Activated CD8-positive, alpha-beta memory T cell treated with anti-CD3 and anti-CD28 coated beads for 24 hours (primary cell): ENCODE data around the gene TMEM121B.

Experiments used
- DNase-seq: peaks from one replicate; pipeline ENCODE4 v3.0.0-alpha.2; 2020

TMEM121B gene

DNA sequence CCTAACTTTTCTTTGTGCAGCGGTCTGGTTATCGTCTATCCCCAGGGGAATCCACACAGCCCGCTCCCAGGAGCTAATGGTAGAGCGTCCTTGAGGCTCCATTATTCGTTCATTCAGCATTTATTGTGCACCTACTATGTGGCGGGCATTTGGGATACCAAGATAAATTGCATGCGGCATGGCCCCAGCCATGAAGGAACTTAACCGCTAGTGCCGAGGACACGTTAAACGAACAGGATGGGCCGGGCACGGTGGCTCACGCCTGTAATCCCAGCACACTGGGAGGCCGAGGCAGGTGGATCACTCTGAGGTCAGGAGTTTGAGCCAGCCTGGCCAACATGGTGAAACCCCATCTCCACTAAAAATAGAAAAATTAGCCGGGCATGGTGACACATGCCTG, 11.2 kb downstream of the TMEM121B start:
- DNase-seq, result no peak

DNA sequence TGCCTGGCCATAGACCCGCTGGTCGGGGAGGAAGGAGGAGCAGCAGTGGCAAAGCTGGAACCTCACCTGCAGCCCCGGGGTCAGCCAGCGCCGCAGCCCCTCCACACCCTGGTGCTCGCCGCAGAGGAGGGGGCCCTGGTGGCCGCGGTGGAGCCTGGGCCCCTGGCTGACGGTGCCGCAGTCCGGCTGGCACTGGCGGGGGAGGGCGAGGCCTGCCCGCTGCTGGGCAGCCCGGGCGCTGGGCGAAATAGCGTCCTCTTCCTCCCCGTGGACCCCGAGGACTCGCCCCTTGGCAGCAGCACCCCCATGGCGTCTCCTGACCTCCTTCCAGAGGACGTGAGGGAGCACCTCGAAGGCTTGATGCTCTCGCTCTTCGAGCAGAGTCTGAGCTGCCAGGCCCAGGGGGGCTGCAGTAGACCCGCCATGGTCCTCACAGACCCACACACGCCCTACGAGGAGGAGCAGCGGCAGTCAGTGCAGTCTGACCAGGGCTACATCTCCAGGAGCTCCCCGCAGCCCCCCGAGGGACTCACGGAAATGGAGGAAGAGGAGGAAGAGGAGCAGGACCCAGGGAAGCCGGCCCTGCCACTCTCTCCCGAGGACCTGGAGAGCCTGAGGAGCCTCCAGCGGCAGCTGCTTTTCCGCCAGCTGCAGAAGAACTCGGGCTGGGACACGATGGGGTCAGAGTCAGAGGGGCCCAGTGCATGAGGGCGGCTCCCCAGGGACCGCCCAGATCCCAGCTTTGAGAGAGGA, 11.9 kb downstream of the TMEM121B start:
- no peak for DNase-seq

DNA sequence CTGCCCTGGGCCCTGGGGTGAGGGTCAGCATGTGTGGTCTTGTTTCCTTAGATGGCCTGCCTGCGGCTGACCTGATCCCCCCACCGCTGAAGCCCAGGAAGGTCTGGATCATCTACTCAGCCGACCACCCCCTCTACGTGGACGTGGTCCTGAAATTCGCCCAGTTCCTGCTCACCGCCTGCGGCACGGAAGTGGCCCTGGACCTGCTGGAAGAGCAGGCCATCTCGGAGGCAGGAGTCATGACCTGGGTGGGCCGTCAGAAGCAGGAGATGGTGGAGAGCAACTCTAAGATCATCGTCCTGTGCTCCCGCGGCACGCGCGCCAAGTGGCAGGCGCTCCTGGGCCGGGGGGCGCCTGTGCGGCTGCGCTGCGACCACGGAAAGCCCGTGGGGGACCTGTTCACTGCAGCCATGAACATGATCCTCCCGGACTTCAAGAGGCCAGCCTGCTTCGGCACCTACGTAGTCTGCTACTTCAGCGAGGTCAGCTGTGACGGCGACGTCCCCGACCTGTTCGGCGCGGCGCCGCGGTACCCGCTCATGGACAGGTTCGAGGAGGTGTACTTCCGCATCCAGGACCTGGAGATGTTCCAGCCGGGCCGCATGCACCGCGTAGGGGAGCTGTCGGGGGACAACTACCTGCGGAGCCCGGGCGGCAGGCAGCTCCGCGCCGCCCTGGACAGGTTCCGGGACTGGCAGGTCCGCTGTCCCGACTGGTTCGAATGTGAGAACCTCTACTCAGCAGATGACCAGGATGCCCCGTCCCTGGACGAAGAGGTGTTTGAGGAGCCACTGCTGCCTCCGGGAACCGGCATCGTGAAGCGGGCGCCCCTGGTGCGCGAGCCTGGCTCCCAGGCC, 12.7 kb downstream of the TMEM121B start:
- DNase-seq, result no peak

DNA sequence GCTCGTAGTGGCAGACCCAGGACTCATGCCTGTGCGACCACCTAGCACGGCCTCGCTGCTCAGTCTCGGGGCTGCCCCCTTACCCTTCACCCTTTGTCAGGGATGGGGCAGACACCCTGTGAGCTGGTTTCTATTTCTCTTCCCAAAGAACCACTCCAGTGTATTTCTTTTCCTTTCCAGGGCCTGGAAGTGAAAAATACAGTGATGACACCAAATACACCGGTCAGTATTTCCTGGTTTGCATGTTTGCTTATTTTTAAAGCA, 13.7 kb downstream of the TMEM121B start:
- DNase-seq, result no peak

DNA sequence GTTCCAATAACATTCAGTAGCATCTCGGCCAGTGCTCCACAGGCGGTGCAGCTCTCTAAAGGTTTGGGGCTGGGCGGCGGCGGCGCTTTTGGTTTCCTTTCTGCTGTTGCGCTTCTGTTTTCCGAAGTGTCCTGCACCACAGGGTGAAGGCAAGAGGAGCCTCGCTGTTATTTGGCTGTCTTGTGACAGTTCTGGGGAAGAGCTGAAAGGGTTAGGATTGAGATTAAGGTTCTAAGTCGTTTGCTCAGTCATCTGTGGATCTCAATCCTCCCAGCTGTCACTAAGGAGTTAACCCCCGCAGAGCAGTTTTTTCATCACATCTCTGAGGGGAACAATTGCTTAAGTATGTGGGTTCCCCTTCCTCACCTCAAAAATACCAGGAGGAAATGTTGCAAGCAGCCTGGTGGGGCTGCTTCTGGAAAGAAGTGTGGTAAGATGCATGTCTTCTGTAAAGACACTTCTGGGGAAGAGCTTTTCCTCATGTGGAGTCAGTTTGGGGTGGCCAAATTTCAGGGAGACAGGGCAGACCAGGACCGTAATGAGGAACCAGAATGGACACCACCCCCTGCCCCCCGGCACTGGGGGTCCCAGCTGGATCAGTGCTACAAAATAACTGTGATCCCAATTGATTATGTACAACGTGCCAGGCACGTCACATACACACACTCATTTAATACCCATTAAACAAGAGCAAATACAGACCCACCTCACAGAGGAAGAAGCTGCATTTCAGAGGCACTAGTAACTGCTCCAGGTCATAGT, 14.2 kb downstream of the TMEM121B start:
- no peak for DNase-seq

DNA sequence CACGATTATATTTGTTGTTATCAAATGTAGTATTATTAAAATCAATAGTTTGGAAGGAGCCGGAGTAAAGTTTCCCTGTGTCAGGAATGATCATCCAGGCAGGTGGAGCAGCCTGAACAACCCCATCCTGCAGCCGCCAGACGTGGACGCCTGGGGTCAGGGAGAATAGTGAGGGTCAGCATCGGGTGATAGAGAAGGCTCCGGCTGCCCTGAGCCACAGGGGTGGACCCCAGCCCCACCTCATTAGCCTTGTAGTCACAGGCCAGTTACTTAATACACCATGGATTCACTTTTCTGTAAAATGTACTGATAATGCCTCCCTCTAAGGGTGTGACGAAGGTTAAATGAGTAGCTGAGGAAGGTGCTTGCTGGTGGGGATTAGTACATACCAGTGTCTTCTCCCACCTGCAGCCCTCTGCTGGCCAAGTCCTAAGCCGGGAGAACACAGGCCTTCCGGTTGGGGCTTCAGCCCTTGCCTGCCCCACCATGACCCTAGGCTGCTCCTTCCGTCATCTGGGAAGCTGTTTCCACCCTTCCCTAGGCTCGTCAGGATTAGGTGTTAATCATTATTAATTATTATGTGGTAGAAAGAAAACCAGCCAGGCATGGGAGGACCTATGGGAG, 14.9 kb downstream of the TMEM121B start:
- no peak for DNase-seq

DNA sequence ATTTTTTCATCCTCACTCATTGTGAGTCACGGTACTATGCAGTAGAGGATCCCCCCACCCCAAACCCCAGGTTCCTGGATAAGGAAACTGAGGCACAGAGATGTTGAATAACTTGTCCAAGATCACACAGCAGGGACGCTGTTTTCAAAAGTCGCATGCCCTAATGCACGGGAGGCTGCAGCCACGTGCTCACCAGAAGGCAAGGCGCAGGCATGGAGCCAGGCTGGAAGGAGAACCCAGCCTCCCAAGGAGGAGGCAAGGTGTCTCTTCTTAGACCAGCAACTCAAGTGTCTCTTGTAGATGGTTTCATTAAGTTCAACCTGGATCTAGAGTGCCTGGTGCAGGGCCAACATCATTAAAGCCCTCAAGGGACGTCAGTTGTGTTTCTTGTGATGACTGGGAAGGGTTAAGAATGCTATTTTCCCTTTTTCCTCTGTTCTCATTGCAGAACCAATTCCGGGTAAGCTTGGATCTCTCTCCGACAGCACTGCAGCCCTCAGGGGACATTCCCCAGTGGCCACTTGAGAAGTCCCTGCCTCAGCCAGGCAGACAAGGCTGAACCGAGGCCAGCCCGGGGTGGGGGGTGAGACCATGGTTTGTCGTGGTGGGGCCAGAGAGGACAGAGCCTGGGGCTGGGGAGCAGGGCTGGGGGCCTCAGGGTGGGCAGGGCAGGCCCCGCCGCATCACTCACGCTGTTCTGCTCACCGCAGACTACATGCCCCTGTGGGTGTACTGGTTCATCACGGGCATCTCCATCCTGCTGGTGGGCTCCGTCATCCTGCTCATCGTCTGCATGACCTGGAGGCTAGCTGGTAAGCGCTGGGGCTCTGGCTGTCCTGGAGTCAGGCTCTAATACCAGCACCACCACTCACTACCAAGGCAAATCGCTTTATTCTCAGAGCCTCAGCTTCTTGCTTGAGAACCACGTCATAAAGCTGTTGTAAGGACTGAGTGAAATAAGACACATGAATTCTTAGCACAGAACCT, 15.7 kb downstream of the TMEM121B start:
- DNase-seq, result no peak

DNA sequence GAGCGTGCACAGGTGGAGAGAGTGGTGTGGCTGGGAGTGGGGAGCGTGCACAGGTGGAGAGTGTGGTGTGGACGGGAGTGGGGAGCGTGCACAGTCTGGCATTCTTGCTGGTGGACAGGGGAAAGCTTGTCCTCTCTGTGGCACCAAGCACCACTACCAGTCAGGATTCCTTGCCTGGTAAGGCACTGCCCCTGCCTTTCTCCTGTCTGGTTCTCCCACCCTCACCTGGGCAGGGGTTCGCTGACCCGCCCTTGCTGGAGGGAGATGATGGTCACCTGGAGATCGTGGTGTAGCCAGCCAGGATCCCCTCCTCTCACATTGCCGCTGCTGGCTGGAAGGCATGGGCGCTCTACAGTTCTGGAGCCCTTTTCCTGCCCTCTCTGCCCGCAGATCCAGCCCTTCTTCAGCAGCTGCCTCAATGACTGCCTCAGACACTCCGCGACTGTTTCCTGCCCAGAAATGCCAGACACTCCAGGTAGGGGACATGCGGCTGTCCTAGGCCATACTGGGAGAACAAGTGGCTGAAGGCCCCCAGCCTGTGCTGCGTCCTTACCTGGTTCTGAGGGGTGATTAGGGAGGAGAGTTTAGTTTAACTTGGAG, 16.7 kb downstream of the TMEM121B start:
- no peak for DNase-seq

DNA sequence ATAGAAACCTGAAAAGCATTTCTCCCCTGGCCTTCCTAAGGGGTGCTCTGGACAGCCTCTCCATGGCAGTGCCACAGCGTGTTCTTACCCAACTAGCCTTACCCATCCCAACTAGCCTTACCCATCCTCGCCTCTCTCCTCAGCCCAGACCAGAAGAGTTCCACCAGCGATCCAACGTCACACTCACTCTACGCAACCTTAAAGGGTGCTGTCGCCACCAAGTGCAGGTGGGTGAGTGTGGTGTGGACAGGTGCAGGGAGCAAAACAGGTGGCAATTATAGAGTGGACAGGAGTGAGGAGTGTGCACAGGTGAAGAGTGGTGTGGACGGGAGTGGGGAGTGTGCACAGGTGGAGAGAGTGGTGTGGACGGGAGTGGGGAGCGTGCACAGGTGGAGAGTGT, 17.8 kb downstream of the TMEM121B start:
- no peak for DNase-seq

DNA sequence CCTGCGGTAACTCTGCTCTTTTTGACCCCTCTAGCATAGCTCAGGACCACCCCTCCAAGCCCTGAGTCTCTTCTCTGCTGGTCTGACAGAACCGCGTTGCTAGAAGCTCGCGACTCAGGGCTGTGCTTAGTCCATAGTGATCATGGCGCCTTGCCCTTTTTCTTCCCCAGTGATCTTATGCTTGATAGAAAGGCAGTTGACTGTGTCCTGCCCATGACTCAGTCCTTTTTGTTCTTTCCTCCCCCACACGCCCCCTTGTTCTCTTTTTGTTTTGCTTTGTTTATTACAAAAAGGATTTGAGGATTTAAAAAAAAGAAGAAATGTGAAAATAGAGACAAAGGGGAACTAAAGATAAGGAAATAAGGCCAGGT, 18.9 kb downstream of the TMEM121B start:
- DNase-seq, result no peak

DNA sequence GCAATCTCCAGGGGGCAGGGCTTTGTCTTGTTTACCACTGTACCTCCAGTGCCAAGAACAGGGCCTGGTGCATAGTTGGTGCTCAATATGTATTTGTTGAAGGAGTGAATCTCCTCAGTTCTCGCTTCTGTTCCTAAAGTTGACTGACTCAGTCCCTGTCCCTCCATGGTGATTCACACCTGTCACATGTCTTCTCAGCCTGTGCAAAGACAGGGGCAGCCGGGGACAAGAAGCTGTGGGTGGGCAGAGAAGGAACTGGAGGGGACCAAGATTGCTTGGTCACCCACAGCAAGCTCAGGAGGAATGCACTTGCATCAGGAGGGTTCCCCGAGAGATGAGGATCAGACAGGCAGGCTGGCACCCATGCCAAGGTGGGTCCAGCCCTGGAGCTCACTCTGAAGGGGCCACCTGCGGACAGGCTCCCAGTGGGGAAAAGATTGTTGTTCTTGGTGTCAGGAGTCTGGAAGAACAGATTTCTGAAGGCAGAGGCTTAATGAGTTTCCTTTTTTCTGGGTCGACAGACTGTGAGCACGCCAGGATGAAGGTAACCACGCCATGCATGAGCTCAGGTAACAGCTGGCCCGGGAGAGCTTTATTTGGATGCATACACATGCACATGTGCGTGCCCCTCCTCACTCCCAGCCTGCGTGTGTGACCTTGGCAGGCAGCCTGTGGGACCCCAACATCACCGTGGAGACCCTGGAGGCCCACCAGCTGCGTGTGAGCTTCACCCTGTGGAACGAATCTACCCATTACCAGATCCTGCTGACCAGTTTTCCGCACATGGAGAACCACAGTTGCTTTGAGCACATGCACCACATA, 19.5 kb downstream of the TMEM121B start:
- no peak for DNase-seq

DNA sequence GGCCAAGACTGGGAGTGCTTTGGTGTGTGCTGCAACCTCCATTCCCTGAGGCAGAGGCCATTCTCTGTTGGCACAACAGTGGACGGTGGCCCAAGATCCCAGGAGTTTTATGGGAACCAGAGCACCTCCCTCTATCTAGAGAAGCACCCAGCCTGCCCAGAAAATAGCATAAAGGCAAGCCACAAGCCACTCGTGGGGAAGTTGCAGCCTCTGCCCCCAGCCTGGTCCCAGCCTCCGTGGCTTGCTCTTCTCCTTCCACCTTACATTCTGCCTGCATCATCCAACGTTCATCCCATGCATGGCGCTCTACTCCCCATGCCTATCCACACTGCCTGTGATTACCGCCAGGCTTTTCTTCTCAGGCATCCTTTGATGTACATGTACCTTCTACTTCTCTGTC, 20.5 kb downstream of the TMEM121B start:
- no peak for DNase-seq

DNA sequence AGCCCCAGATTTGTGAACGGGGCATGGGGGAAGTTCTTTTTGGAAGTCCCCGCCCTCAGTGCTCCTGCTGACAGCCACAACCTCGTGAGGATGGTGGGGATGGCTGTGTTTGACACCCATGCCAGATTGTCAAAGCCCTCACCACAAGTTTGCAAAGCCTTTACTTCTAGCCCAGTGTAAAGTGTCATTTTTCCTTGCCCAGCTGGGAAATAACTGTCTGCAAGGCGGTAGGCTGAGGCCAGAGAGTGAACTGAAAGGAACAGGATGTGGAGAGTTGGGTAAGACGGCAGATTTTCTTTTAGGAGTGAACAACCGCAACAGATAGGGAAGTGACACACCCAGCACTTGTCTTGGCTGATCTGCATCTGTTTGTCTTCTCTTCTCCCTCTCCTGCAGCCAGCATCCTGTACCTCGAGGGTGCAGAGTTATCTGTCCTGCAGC, 22.8 kb downstream of the TMEM121B start:
- no peak for DNase-seq

DNA sequence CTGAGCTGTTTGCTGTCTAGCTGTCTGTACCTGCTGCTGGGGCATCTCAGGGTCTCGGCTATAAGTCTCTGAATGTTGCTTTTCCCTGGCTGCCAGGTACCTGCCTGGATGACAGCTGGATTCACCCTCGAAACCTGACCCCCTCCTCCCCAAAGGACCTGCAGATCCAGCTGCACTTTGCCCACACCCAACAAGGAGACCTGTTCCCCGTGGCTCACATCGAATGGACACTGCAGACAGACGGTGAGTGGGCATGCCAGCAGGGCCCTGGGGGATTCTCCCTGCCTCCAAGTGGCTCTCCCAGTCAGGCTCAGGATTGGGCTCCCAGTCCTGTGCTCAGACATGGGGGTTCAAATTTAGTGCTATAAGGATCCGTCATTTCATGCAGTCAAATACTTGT, 23.5 kb downstream of the TMEM121B start:
- DNase-seq, result no peak

DNA sequence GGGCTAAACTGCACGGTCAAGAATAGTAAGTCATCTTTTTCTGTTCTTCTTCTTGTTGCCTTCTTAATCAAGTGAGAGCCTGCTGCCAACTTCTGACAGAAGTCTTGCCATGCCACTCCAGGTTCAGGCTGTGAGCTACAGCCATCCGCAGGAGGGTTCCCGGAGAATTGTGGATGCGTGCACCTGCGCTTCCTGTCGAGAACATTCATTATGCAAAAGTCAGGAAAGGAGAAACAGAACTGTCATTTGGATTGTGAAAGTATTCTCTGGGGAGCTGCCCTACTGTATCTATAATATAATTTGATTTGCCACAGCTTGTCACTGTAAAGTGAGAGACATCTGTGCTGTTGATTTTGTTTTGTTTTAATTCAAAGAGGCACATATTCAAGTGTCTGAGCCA, 24.1 kb downstream of the TMEM121B start:
- DNase-seq, result no peak

DNA sequence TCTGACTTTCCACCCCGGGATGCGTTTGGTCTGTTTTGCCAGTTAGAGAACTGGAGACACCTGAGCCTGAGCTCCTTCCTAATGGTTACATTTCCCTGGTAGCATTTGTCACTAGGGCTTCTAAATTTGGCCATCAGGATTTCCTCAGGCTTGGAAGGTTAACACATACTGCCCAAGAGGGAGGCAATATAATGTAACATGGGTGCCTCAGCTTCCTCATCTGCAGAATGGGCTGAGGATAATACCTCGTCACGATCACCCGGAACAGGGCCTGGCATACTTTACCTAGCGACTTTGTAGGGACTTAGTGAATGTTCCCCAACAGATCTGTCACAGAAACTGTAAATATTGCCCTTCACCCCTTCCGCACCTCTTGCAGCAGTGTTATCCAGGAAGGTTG, 25.1 kb downstream of the TMEM121B start:
- DNase-seq, result no peak

DNA sequence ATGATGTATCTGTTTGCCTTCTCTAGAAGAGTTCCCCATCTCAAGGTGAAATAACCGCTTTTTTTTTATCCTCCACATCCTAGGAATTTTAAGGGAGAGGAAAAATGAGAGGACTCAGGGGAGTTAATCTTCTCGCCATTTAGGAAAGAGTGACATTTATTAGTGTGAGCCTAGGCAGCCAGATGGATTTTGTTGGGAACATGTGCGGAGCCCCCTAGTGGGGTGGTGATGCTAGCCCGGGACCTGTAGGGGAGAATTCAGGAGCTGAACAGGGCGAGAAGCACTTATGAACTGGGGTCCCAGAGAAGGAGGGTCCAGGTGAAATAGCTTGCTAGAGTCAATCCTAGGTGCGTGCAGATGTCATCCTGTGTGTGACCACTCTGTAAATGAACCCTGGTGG, 25.6 kb downstream of the TMEM121B start:
- DNase-seq, result no peak

DNA sequence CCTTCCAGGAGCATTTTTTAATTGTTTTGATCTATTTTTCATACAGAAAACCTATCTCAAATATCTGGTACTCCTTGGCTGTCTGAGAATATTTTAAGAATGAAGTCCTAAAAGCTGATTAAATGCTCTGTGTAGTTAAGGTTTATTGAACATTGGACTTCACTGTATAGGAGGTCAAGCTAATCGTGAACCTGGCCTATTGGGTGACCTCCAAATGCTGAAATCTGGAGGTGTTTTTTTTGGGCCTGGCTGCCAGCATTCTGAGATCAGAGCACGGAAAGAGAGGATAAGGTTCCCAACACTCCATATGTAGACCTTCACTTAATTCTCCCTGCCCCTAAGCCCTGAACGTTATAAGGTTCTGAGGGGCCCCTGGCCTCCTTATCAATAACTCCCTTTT, 28.1 kb downstream of the TMEM121B start:
- DNase-seq, result peak; percentile 26

DNA sequence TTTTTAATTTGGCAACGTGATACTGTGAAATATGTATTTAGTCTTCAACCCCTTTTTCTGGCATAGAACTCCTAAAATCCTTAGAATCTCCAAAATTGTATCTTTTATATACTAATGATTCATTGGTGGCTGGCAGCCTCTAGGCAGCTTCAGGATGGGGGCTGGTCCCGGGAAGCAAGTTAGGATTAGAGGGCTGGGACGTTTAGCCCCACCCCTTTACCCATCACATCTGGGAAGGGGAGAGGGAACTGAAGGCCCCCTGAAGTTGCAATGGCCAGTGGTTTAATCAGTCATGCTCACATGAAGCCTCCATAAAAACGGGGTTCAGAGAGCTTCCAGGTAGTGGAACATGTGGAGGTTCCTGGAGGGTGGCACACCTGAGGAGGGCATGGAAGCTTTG, 29.3 kb downstream of the TMEM121B start:
- no peak for DNase-seq

DNA sequence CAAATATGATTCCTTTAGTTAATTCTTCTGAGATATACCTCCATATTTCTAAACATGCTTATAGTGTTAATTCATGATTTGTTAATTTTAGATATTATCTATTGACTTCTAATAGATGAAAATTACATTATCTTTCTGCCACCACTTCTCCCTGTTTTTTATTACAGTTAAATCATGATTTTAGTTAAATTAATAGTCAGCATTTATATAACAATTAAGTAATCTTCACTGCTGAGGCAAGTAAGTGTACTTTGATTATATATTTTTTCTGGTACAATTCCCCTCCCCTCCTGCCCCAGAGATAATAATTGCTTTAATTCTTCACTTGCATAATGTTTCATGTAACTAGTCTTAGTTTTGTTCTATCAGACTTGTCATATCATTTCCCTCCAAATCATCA, 30.6 kb downstream of the TMEM121B start:
- no peak for DNase-seq
